ENCODE measurements around the gene MAP2.

MAP2 gene

GRCh38 chr2:209640358-209640757 is 216.5 kb downstream of the MAP2 start:
- no peaks in the 10 kb centered on the region for H3K9me3 Mint-ChIP-seq
- TF ChIP-seq, protein P1, sequence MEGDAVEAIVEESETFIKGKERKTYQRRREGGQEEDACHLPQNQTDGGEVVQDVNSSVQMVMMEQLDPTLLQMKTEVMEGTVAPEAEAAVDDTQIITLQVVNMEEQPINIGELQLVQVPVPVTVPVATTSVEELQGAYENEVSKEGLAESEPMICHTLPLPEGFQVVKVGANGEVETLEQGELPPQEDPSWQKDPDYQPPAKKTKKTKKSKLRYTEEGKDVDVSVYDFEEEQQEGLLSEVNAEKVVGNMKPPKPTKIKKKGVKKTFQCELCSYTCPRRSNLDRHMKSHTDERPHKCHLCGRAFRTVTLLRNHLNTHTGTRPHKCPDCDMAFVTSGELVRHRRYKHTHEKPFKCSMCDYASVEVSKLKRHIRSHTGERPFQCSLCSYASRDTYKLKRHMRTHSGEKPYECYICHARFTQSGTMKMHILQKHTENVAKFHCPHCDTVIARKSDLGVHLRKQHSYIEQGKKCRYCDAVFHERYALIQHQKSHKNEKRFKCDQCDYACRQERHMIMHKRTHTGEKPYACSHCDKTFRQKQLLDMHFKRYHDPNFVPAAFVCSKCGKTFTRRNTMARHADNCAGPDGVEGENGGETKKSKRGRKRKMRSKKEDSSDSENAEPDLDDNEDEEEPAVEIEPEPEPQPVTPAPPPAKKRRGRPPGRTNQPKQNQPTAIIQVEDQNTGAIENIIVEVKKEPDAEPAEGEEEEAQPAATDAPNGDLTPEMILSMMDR (IDR thresholded peaks at IDR 0.05): no peak
- H3K4me3 Mint-ChIP-seq: no peak overlapping the region
- no peaks in the 10 kb centered on the region for H3K36me3 Mint-ChIP-seq (ENCODE audit: low read depth)
- no peak overlapping the region for H3K27ac Mint-ChIP-seq
- no peak for DNase-seq
- H3K4me1 Mint-ChIP-seq: no peaks in the 10 kb centered on the region
- H3K27me3 Mint-ChIP-seq (ENCODE audit: low read depth, poor library complexity): no peaks in the 10 kb centered on the region

GRCh38 chr2:209642146-209642820 is 218.4 kb downstream of the MAP2 start:
- Mint-ChIP-seq H3K27me3 (ENCODE audit: low read depth, poor library complexity) (no peaks in the 10 kb centered on the region), H3K9me3 (no peaks in the 10 kb centered on the region), H3K4me1 (no peaks in the 10 kb centered on the region), H3K4me3 (no peak overlapping the region), H3K36me3 (ENCODE audit: low read depth) (no peaks in the 10 kb centered on the region), H3K27ac (no peak overlapping the region)
- TF ChIP-seq, protein P1 (IDR thresholded peaks at IDR 0.05): no peak
- no peak for DNase-seq

GRCh38 chr2:209644842-209645241 is 221.0 kb downstream of the MAP2 start:
- TF ChIP-seq, protein P1 (IDR thresholded peaks at IDR 0.05): no peak
- H3K36me3 Mint-ChIP-seq (ENCODE audit: low read depth): no peaks in the 10 kb centered on the region
- no peak overlapping the region for H3K27ac Mint-ChIP-seq
- no peaks in the 10 kb centered on the region for H3K27me3 Mint-ChIP-seq (ENCODE audit: low read depth, poor library complexity)
- no peak for DNase-seq
- no peak overlapping the region for H3K4me3 Mint-ChIP-seq
- no peaks in the 10 kb centered on the region for H3K4me1 Mint-ChIP-seq
- no peaks in the 10 kb centered on the region for H3K9me3 Mint-ChIP-seq

GRCh38 chr2:209648714-209649113 is 224.9 kb downstream of the MAP2 start:
- Mint-ChIP-seq H3K4me1 (no peaks in the 10 kb centered on the region), H3K27me3 (ENCODE audit: low read depth, poor library complexity) (no peaks in the 10 kb centered on the region), H3K36me3 (ENCODE audit: low read depth) (no peaks in the 10 kb centered on the region), H3K27ac (no peak overlapping the region), H3K4me3 (no peak overlapping the region), H3K9me3 (no peaks in the 10 kb centered on the region)
- TF ChIP-seq, protein P1 (IDR thresholded peaks at IDR 0.05): no peak
- DNase-seq: no peak

DNA sequence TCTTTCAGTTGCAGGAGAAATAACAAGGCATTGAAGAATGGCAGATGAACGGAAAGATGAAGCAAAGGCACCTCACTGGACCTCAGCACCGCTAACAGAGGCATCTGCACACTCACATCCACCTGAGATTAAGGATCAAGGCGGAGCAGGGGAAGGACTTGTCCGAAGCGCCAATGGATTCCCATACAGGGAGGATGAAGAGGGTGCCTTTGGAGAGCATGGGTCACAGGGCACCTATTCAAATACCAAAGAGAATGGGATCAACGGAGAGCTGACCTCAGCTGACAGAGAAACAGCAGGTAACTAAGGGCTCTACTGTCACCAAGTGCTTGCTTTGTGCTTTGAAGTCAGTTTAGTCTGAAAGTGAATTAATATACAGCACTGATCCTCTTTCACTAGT is 229.3 kb downstream of the MAP2 start:
- Mint-ChIP-seq H3K27ac (no peak overlapping the region), H3K4me1 (no peaks in the 10 kb centered on the region), H3K9me3 (no peaks in the 10 kb centered on the region), H3K4me3 (no peak overlapping the region), H3K36me3 (ENCODE audit: low read depth) (no peaks in the 10 kb centered on the region), H3K27me3 (ENCODE audit: low read depth, poor library complexity) (no peaks in the 10 kb centered on the region)
- TF ChIP-seq, protein P1 (IDR thresholded peaks at IDR 0.05): no peak
- DNase-seq: no peak

DNA sequence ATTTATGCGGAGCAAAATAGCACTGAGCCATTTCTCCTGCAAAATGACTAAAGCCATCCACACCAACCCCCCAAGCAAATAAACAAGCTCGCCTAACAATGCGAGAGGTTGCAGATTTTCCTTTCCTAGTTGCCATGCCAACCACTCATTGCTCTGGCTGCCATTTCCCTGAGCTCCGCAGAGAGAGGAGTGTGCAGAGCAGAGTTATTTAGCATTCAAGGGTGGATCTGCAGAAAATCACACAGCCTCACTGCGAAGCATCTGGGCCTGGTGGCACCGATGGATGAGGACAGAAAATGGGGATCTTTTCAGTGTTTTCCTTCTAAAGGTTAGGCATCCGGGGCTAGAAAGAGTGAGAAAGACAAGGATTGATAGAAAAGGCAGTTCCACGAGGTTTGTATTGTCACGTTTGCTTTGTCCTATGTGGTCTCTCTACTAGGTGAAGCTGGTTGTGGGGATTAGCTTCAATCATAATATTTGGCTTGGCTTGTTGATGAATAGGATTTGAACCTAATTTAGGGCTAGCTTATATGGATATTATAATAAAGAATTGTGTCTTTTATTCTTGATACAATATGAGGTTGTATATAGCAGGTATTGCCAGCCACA is 237.5 kb downstream of the MAP2 start:
- H3K4me3 Mint-ChIP-seq: peak overlapping the region; percentile 64

More for the DNA sequence above, 237.5 kb downstream of the MAP2 start:
- peaks cover 13% of the 10 kb centered on the region for H3K4me1 Mint-ChIP-seq
- TF ChIP-seq, protein P1 (IDR thresholded peaks at IDR 0.05): no peak
- H3K9me3 Mint-ChIP-seq: no peaks in the 10 kb centered on the region
- H3K27ac Mint-ChIP-seq: no peak overlapping the region
- no peaks in the 10 kb centered on the region for H3K27me3 Mint-ChIP-seq (ENCODE audit: low read depth, poor library complexity)
- no peaks in the 10 kb centered on the region for H3K36me3 Mint-ChIP-seq (ENCODE audit: low read depth)
- DNase-seq: peak; percentile 5

Measured in nephron progenitor cell (in vitro differentiated cells).